HepG2 (cell line): ENCODE measurements around the gene AANAT. TPM values are rescaled to one million over a fixed set of nuclear protein-coding genes. Genes with fewer than 3 reads are reported as not detected.

Experiments
- ATAC-seq: fragments of 200-7000 bp; cut with Tn5 transposase; 3 replicates; pipeline ENCODE4 v1.9.1; 2020; ENCODE audit warnings: mild to moderate bottlenecking, moderate library complexity
- BruUV-seq: library from RNA; stranded (reverse); fragments of 400-500 nt; replicated peaks from 2 replicates; lab custom pipeline; 2021; lab: Mats Ljungman, UMichigan
- CTCF ChIA-PET: fragments of 300-600 bp; formaldehyde crosslinking; extraction: SDS; loops from one replicate; lab custom pipeline; 2021; ENCODE audit warnings: low total read pairs, inconsistent platforms, low intra/inter-chr PET ratio; lab: Yijun Ruan, JAX
- POLR2A ChIA-PET: fragments of 350-600 bp; sonication (Branson Sonifier 250); formaldehyde crosslinking; loops from one replicate; lab custom pipeline; 2020; ENCODE audit warnings: antibody characterized with exemption, inconsistent platforms; lab: Yijun Ruan, JAX
- DNase-seq: peaks from one replicate; pipeline ENCODE4 v3.0.0-alpha.2; 2015; ENCODE audit warnings: low spot score
- FAIRE-seq: peaks from 3 replicates; lab custom pipeline; 2011; peaks lifted over from hg19 to GRCh38; lab: Jason Lieb, UNC
- H2AFZ ChIP-seq: one replicate; pipeline ENCODE4 v1.6.1; 2011; ENCODE audit warnings: low read length, inconsistent platforms
- H3K27ac ChIP-seq: fragments of 300-600 bp; 3 replicates; pipeline ENCODE4 v1.8.0; 2011; ENCODE audit warnings: mixed run types, mild to moderate bottlenecking, mixed read lengths, low read length, inconsistent platforms; ENCODE audit not compliant: insufficient read depth; ENCODE audit errors: extremely low read length
- H3K27me3 ChIP-seq, 2 experiments: fragments of 200-600 bp in 1 of 2; 2 replicates in 1 of 2; 3 replicates in 1 of 2; pipeline versions ENCODE4 v1.6.0 to v1.8.0; 2011; ENCODE audit warnings: low read length in 2 of 2, mild to moderate bottlenecking in 2 of 2, moderate library complexity in 2 of 2, inconsistent platforms in 1 of 2; ENCODE audit not compliant: insufficient read depth in 2 of 2, control insufficient read depth in 1 of 2
- H3K36me3 ChIP-seq, 2 experiments: fragments of 200-600 bp in 1 of 2; replicated peaks in 1 of 2; 2 replicates in 1 of 2; 3 replicates in 1 of 2; pipeline versions ENCODE4 v1.5.1 to v1.8.0; 2011; ENCODE audit warnings: low read length in 2 of 2, inconsistent platforms in 1 of 2; ENCODE audit not compliant: insufficient read depth in 2 of 2, control insufficient read depth in 1 of 2
- H3K4me1 ChIP-seq: 2 replicates; pipeline ENCODE4 v1.5.1; 2012; ENCODE audit warnings: low read length, inconsistent platforms; ENCODE audit not compliant: insufficient read depth
- H3K4me2 ChIP-seq: 2 replicates; pipeline ENCODE4 v1.6.0; 2011; ENCODE audit warnings: low read depth, low read length, inconsistent platforms
- H3K4me3 ChIP-seq, 3 experiments: fragments of 200-600 bp in 1 of 3; sonication (generic), shearing (Covaris generic) in 1 of 3; replicated peaks in 1 of 3; 2 replicates each; pipeline ENCODE4 v1.5.1; 2011 to 2016; ENCODE audit warnings: low read length in 3 of 3, inconsistent platforms in 2 of 3, low read depth in 2 of 3, mild to moderate bottlenecking in 2 of 3, control low read depth in 1 of 3, mixed read lengths in 1 of 3; ENCODE audit not compliant: insufficient read depth in 1 of 3
- H3K79me2 ChIP-seq: one replicate; pipeline ENCODE4 v1.6.1; 2011; ENCODE audit warnings: low read length, inconsistent platforms; ENCODE audit not compliant: insufficient read depth
- H3K9ac ChIP-seq: 2 replicates; pipeline ENCODE4 v1.6.0; 2011; ENCODE audit warnings: mild to moderate bottlenecking, low read depth, low read length, inconsistent platforms; ENCODE audit not compliant: insufficient read depth
- H3K9me3 ChIP-seq: 2 replicates; pipeline ENCODE4 v1.5.1; 2012; ENCODE audit warnings: mild to moderate bottlenecking, low read length
- H4K20me1 ChIP-seq: 2 replicates; pipeline ENCODE4 v1.6.0; 2011; ENCODE audit warnings: inconsistent platforms, mild to moderate bottlenecking, low read length, moderate library complexity; ENCODE audit not compliant: insufficient read depth
- DNMT1 ChIP-seq: sonication (generic); formaldehyde crosslinking; IDR thresholded peaks from 2 replicates; pipeline ENCODE4 v1.5.1; 2020; ENCODE audit warnings: mild to moderate bottlenecking, missing genetic modification reagents
- DR1 ChIP-seq: sonication (generic); formaldehyde crosslinking; IDR thresholded peaks from 2 replicates; pipeline ENCODE4 v1.8.0; 2021; ENCODE audit warnings: mild to moderate bottlenecking, missing genetic modification reagents, inconsistent platforms
- EZH2 ChIP-seq: conservative IDR thresholded peaks from 2 replicates; pipeline ENCODE4 v1.6.1; 2012; ENCODE audit warnings: mild to moderate bottlenecking, low read depth, low read length, moderate library complexity
- FOSL1 ChIP-seq: sonication (generic); formaldehyde crosslinking; IDR thresholded peaks from 2 replicates; pipeline ENCODE4 v1.9.0; 2021; ENCODE audit warnings: missing genetic modification reagents, borderline replicate concordance
- KDM3A ChIP-seq: IDR thresholded peaks from 2 replicates; pipeline ENCODE4 v1.6.1; 2018; ENCODE audit warnings: low read depth, missing compliant biosample characterization
- ZBTB21 ChIP-seq: sonication (generic); formaldehyde crosslinking; IDR thresholded peaks from 2 replicates; pipeline ENCODE4 v1.4.0; 2020; ENCODE audit warnings: missing genetic modification reagents
- ZFX ChIP-seq: sonication (generic); formaldehyde crosslinking; IDR thresholded peaks from 2 replicates; pipeline ENCODE4 v1.4.0; 2020; ENCODE audit warnings: mild to moderate bottlenecking, low read depth, missing genetic modification reagents, moderate library complexity
- ZMYM2 ChIP-seq: sonication (generic); formaldehyde crosslinking; IDR thresholded peaks from 2 replicates; pipeline ENCODE4 v1.8.0; 2022; ENCODE audit warnings: mild to moderate bottlenecking, missing genetic modification reagents
- ZMYM4 ChIP-seq: sonication (generic); formaldehyde crosslinking; IDR thresholded peaks from 2 replicates; pipeline ENCODE4 v1.8.1; 2023; ENCODE audit warnings: mild to moderate bottlenecking, missing genetic modification reagents
- ZNF44 ChIP-seq: sonication (generic); formaldehyde crosslinking; IDR thresholded peaks from 2 replicates; pipeline ENCODE4 v1.5.1; 2020; ENCODE audit warnings: mild to moderate bottlenecking, missing genetic modification reagents
- WGBS: methylation state at CpG from one replicate; pipeline ENCODE4 v1.1.6; 2017; ENCODE audit warnings: low lambda C conversion rate; 5-methylcytosine and 5-hydroxymethylcytosine counted together
- in situ Hi-C: cut with HindIII; loops from 2 replicates; pipeline ENCODE4 v1.10.0; 2017; ENCODE audit warnings: low pct_unique_long_range_greater_than_20kb; ENCODE audit not compliant: extremely low pct_ligation_motif_present
- intact Hi-C: fragments of 100-400 bp; cut with micrococcal nuclease; formaldehyde crosslinking; loops from one replicate; pipeline ENCODE4 v1.10.0; 2022; ENCODE audit not compliant: unreplicated experiment
- polyA plus RNA-seq, 8 experiments: library from polyadenylated mRNA; depleted of rRNA in 3 of 8; stranded (reverse) in 7 of 8; unstranded in 1 of 8; fragments of >200 nt; fragmentation: Illumina TruSeq in 4 of 8; extraction: Trizol in 4 of 8; gene quantifications; 2 replicates each; pipeline versions ENCODE4 v1.2.1 to v1.2.3, GENCODE V29; 2011 to 2016; ENCODE audit warnings: low read depth in 4 of 8, missing spikeins in 1 of 8, mixed read lengths in 1 of 8; ENCODE audit not compliant: insufficient read depth in 1 of 8
- total RNA-seq, 5 experiments: library from RNA; depleted of rRNA; stranded (reverse); fragments of >200 nt; fragmentation: Illumina TruSeq; extraction: Trizol; gene quantifications; 2 replicates each; pipeline ENCODE4 v1.2.3, GENCODE V29; 2016; ENCODE audit warnings: low read depth in 1 of 5
- TF ChIP-seq, protein P1 (sequence below): sonication (generic); formaldehyde crosslinking; IDR thresholded peaks from 2 replicates; pipeline ENCODE4 v1.4.0; 2020; ENCODE audit warnings: missing genetic modification reagents, mild to moderate bottlenecking, borderline replicate concordance
- TF ChIP-seq, protein P2 (sequence below): sonication (generic); formaldehyde crosslinking; IDR thresholded peaks from 2 replicates; pipeline ENCODE4 v1.5.1; 2020; ENCODE audit warnings: mild to moderate bottlenecking, missing genetic modification reagents
- TF ChIP-seq, protein P3 (sequence below): sonication (generic); formaldehyde crosslinking; IDR thresholded peaks from 2 replicates; pipeline ENCODE4 v1.4.0; 2020; ENCODE audit warnings: missing genetic modification reagents

AANAT gene
- total and polyA plus RNA-seq, 2 of the 13 experiments (the other 11 are each of a cell fraction or from before 2014, with no cell fraction given), result 0.07 TPM; not detected in 1

DNA sequence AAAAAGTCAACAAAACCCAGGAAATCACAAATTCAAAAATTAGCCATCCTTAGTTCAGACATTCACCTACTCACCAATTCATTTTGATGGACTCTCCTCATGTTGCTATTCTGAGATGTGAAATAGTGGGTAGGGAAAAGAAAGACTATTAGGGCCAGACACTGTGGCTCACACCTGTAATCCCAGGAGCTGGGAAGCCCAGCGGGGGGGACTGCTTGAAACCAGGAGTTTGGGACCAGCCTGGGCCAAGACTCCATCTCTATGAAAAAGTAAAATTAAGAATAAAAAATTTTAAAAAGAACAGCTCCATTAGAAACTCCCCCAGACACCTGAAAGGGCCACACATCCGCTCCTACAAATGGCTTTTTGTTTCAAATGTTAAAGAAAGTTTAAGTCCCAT is 35.9 kb upstream of the AANAT start:
- CTCF ChIA-PET, result no interaction called here
- no peak for TF ChIP-seq EZH2
- TF ChIP-seq, all 625 proteins: peak for 0
- Histone ChIP-seq H3K9ac (no peak overlapping the region), H3K36me3 (peaks cover 4 to 16% of the 10 kb centered on the region in 2 experiments; a peak in 3 of 5 replicates), H3K4me2 (no peak overlapping the region), H2AFZ (no peak overlapping the region), H4K20me1 (peaks cover 33% of the 10 kb centered on the region), H3K4me3 (no peak overlapping the region), H3K79me2 (peaks cover 85% of the 10 kb centered on the region), H3K27me3 (no peaks in the 10 kb centered on the region), H3K4me1 (peaks cover 13% of the 10 kb centered on the region), H3K27ac (no peak overlapping the region), H3K9me3 (no peaks in the 10 kb centered on the region)
- 96% methylated on average over 2 of the region's 2 CpGs for WGBS
- no TSS peak for BruUV-seq
- no peak for FAIRE-seq
- no peak for DNase-seq
- ATAC-seq, result no peak
- in situ Hi-C loops (no loop called here), intact Hi-C loops (no loop called here)
- POLR2A ChIA-PET, result no interaction called here

DNA sequence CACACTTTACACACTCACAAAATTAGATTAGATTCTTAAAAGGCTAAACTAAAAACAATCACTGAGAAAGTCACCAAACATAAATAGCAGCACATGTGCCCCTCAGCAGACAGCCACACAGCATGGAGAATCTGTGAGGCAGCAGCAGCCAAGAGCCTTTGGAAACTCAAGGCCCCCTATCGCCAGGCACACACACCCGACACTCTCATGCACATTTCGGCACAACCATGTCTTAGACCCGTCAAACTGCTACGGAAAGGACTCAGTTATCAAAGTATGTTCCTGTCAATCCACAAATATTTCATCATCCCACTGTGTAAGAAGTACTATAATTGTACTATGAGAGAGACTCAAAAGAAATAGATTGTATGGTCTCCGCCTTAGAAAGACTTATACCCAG is 35.4 kb upstream of the AANAT start:
- FAIRE-seq, result no peak
- ATAC-seq, result no peak
- no peak overlapping the region for H3K4me2 ChIP-seq
- no peak overlapping the region for H2AFZ ChIP-seq
- whole genome bisulfite sequencing, result 94% methylated on average over 6 of the region's 6 CpGs
- BruUV-seq, result no TSS peak
- H3K9me3 ChIP-seq, result no peaks in the 10 kb centered on the region
- no peak overlapping the region for H3K4me3 ChIP-seq
- no peak overlapping the region for H3K9ac ChIP-seq
- H3K27ac ChIP-seq, result no peak overlapping the region
- H4K20me1 ChIP-seq, result peaks cover 36% of the 10 kb centered on the region
- peaks cover 18% of the 10 kb centered on the region for H3K4me1 ChIP-seq
- H3K79me2 ChIP-seq, result peaks cover 85% of the 10 kb centered on the region
- DNase-seq, result no peak
- POLR2A ChIA-PET, result no interaction called here
- intact Hi-C loops (loop anchor here (2.0 kb wide), 1 partner anchor 23 kb away; no protein-coding TSS in a partner anchor), in situ Hi-C loops (no loop called here)
- H3K27me3 ChIP-seq, result no peaks in the 10 kb centered on the region
- CTCF ChIA-PET, result interaction anchor here (1.1 kb wide), 1 partner anchor 27 kb away, joined by 4 read pairs; no protein-coding TSS in a partner anchor
- peaks cover 4 to 16% of the 10 kb centered on the region in 2 experiments; a peak in 3 of 5 replicates for H3K36me3 ChIP-seq
- TF ChIP-seq ZNF44 (CRISPR knock-in tag) (no peak), ZMYM4 (no peak), ZFX (no peak), ZMYM2 (CRISPR knock-in tag) (no peak), DR1 (CRISPR knock-in tag) (no peak), FOSL1 (CRISPR knock-in tag) (no peak), ZBTB21 (no peak), DNMT1 (CRISPR knock-in tag) (no peak), KDM3A (CRISPR knock-in tag) (no peak)
- TF ChIP-seq, protein P1, sequence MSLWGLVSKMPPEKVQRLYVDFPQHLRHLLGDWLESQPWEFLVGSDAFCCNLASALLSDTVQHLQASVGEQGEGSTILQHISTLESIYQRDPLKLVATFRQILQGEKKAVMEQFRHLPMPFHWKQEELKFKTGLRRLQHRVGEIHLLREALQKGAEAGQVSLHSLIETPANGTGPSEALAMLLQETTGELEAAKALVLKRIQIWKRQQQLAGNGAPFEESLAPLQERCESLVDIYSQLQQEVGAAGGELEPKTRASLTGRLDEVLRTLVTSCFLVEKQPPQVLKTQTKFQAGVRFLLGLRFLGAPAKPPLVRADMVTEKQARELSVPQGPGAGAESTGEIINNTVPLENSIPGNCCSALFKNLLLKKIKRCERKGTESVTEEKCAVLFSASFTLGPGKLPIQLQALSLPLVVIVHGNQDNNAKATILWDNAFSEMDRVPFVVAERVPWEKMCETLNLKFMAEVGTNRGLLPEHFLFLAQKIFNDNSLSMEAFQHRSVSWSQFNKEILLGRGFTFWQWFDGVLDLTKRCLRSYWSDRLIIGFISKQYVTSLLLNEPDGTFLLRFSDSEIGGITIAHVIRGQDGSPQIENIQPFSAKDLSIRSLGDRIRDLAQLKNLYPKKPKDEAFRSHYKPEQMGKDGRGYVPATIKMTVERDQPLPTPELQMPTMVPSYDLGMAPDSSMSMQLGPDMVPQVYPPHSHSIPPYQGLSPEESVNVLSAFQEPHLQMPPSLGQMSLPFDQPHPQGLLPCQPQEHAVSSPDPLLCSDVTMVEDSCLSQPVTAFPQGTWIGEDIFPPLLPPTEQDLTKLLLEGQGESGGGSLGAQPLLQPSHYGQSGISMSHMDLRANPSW (CRISPR knock-in tag), result no peak
- TF ChIP-seq, protein P2, sequence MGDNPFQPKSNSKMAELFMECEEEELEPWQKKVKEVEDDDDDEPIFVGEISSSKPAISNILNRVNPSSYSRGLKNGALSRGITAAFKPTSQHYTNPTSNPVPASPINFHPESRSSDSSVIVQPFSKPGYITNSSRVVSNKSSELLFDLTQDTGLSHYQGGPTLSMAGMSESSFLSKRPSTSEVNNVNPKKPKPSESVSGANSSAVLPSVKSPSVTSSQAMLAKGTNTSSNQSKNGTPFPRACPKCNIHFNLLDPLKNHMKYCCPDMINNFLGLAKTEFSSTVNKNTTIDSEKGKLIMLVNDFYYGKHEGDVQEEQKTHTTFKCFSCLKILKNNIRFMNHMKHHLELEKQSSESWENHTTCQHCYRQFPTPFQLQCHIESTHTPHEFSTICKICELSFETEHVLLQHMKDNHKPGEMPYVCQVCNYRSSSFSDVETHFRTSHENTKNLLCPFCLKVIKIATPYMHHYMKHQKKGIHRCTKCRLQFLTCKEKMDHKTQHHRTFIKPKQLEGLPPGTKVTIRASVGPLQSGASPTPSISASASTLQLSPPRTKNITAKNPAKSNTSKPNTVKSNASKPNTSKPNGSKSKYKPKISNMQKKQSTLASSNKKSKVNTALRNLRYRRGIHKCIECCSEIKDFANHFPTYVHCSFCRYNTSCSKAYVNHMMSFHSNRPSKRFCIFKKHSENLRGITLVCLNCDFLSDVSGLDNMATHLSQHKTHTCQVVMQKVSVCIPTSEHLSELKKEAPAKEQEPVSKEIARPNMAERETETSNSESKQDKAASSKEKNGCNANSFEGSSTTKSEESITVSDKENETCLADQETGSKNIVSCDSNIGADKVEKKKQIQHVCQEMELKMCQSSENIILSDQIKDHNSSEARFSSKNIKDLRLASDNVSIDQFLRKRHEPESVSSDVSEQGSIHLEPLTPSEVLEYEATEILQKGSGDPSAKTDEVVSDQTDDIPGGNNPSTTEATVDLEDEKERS (CRISPR knock-in tag), result no peak
- TF ChIP-seq, protein P3, sequence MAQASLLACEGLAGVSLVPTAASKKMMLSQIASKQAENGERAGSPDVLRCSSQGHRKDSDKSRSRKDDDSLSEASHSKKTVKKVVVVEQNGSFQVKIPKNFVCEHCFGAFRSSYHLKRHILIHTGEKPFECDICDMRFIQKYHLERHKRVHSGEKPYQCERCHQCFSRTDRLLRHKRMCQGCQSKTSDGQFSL, result no peak
